Measurements from ENCODE around the gene FAM151B. TPM values are rescaled to one million over a fixed set of nuclear protein-coding genes. Genes with fewer than 3 reads are reported as not detected.

FAM151B gene
- polyA plus RNA-seq, 1 donor (not counting 4 experiments of a cell fraction or from before 2014, with no cell fraction given) = 1.0 TPM

GRCh38 chr5:80541392-80541791 is 53.5 kb downstream of the FAM151B start:
- H2AFZ ChIP-seq (ENCODE audit: control insufficient read depth, low read length) = no peak overlapping the region
- H3K4me1 ChIP-seq (ENCODE audit: control insufficient read depth, extremely low read depth, insufficient read depth, low read length) = no peaks in the 10 kb centered on the region
- no peaks in the 10 kb centered on the region for H3K27me3 ChIP-seq (ENCODE audit: control insufficient read depth, extremely low read depth, insufficient read depth, low read length)
- H3K27ac ChIP-seq (ENCODE audit: control insufficient read depth, insufficient read depth, low read length) = no peak overlapping the region
- H3K4me3 ChIP-seq (ENCODE audit: control insufficient read depth in 2 of 3, extremely low read depth in 1 of 3, insufficient read depth in 2 of 3, low read depth in 1 of 3, low read length in 3 of 3) = no peak overlapping the region
- H3K9me3 ChIP-seq (ENCODE audit: control insufficient read depth, low read depth, low read length) = no peaks in the 10 kb centered on the region
- TF ChIP-seq EZH2 (IDR thresholded peaks at IDR 0.05; ENCODE audit: low read length) (no peak), CTCF (optimal IDR thresholded peaks at IDR 0.05 in 1 of 3, IDR thresholded peaks at IDR 0.05 in 1 of 3, conservative IDR thresholded peaks at IDR 0.05 in 1 of 3; ENCODE audit: extremely low read depth in 1 of 3, insufficient read depth in 2 of 3, low read length in 3 of 3) (no peak)
- no peaks in the 10 kb centered on the region for H3K36me3 ChIP-seq (ENCODE audit: control insufficient read depth in 2 of 2, extremely low read depth in 1 of 2, insufficient read depth in 2 of 2, low read length in 2 of 2)
- H3K79me2 ChIP-seq (ENCODE audit: control insufficient read depth, insufficient read depth, low read length) = no peaks in the 10 kb centered on the region
- H3K4me2 ChIP-seq (ENCODE audit: control insufficient read depth, extremely low read depth, insufficient read depth, low read depth, low read length) = no peak overlapping the region
- FAIRE-seq = no peak
- no peak for DNase-seq (ENCODE audit: low read depth, low spot score)
- dilution Hi-C loops (cut with MboI; ENCODE audit: extremely low pct_ligation_motif_present, low sequenced_read_pairs) = no loop called here
- H3K9me1 ChIP-seq (ENCODE audit: control insufficient read depth, extremely low read depth, insufficient read depth, low read length) = no peaks in the 10 kb centered on the region
- no peak overlapping the region for H3K9ac ChIP-seq (ENCODE audit: control insufficient read depth, extremely low read depth, insufficient read depth, low read length)
- H4K20me1 ChIP-seq (ENCODE audit: control insufficient read depth, extremely low read depth, insufficient read depth, low read length) = no peaks in the 10 kb centered on the region

GRCh38 chr5:80554646-80555045 is 66.7 kb downstream of the FAM151B start:
- H2AFZ ChIP-seq (ENCODE audit: control insufficient read depth, low read length) = no peak overlapping the region
- no peaks in the 10 kb centered on the region for H3K9me3 ChIP-seq (ENCODE audit: control insufficient read depth, low read depth, low read length)
- no peaks in the 10 kb centered on the region for H3K36me3 ChIP-seq (ENCODE audit: control insufficient read depth in 2 of 2, extremely low read depth in 1 of 2, insufficient read depth in 2 of 2, low read length in 2 of 2)
- H3K79me2 ChIP-seq (ENCODE audit: control insufficient read depth, insufficient read depth, low read length) = no peaks in the 10 kb centered on the region
- no peak for TF ChIP-seq CTCF (optimal IDR thresholded peaks at IDR 0.05 in 1 of 3, IDR thresholded peaks at IDR 0.05 in 1 of 3, conservative IDR thresholded peaks at IDR 0.05 in 1 of 3; ENCODE audit: extremely low read depth in 1 of 3, insufficient read depth in 2 of 3, low read length in 3 of 3)
- no peak for TF ChIP-seq EZH2 (IDR thresholded peaks at IDR 0.05; ENCODE audit: low read length)
- no peaks in the 10 kb centered on the region for H3K9me1 ChIP-seq (ENCODE audit: control insufficient read depth, extremely low read depth, insufficient read depth, low read length)
- dilution Hi-C loops (cut with MboI; ENCODE audit: extremely low pct_ligation_motif_present, low sequenced_read_pairs) = no loop called here
- H3K27ac ChIP-seq (ENCODE audit: control insufficient read depth, insufficient read depth, low read length) = no peak overlapping the region
- no peak overlapping the region for H3K4me3 ChIP-seq (ENCODE audit: control insufficient read depth in 2 of 3, extremely low read depth in 1 of 3, insufficient read depth in 2 of 3, low read depth in 1 of 3, low read length in 3 of 3)
- no peaks in the 10 kb centered on the region for H4K20me1 ChIP-seq (ENCODE audit: control insufficient read depth, extremely low read depth, insufficient read depth, low read length)
- DNase-seq (ENCODE audit: low read depth, low spot score) (no peak), FAIRE-seq (no peak)
- no peak overlapping the region for H3K9ac ChIP-seq (ENCODE audit: control insufficient read depth, extremely low read depth, insufficient read depth, low read length)
- H3K4me1 ChIP-seq (ENCODE audit: control insufficient read depth, extremely low read depth, insufficient read depth, low read length) = no peaks in the 10 kb centered on the region
- peaks cover 6% of the 10 kb centered on the region for H3K27me3 ChIP-seq (ENCODE audit: control insufficient read depth, extremely low read depth, insufficient read depth, low read length)
- no peak overlapping the region for H3K4me2 ChIP-seq (ENCODE audit: control insufficient read depth, extremely low read depth, insufficient read depth, low read depth, low read length)

Data from keratinocyte (primary cell).